H1 (cell line): ENCODE results near the gene AGO3. TPM values are rescaled to one million over a fixed set of nuclear protein-coding genes. Genes with fewer than 3 reads are reported as not detected.

Experiments
- CTCF ChIA-PET: fragments of 300-600 bp; sonication (Branson Sonifier 250); formaldehyde crosslinking; loops from one replicate; lab custom pipeline; 2021; ENCODE audit not compliant: partially characterized antibody; lab: Charles Lee
- POLR2A ChIA-PET: fragments of 300-600 bp; sonication (Branson Sonifier 250); formaldehyde crosslinking; loops from one replicate; lab custom pipeline; 2021; ENCODE audit warnings: inconsistent platforms; ENCODE audit not compliant: partially characterized antibody; lab: Charles Lee
- DNase-seq, 2 experiments: peaks; one replicate each; pipeline versions ENCODE4 v3.0.0 to v3.0.0-alpha.2; 2010 to 2022; ENCODE audit warnings: low spot score in 2 of 2, low read depth in 1 of 2, mixed read lengths in 1 of 2
- FAIRE-seq: peaks from 2 replicates; lab custom pipeline; 2011; peaks lifted over from hg19 to GRCh38; lab: Jason Lieb, UNC
- H2AFZ ChIP-seq: 2 replicates; pipeline ENCODE4 v1.8.1; 2012; ENCODE audit warnings: low read length, inconsistent platforms
- H2AK5ac ChIP-seq: 2 replicates; pipeline ENCODE4 v1.6.1; 2013; ENCODE audit warnings: low read depth, low read length
- H2BK120ac ChIP-seq: replicated peaks from 2 replicates; pipeline ENCODE3; 2013; ENCODE audit warnings: low read depth, low read length, inconsistent platforms
- H2BK12ac ChIP-seq: 2 replicates; pipeline ENCODE4 v1.6.1; 2013; ENCODE audit warnings: low read depth, low read length
- H2BK15ac ChIP-seq: 2 replicates; pipeline ENCODE4 v1.6.1; 2013; ENCODE audit warnings: low read length
- H2BK20ac ChIP-seq: 2 replicates; pipeline ENCODE4 v1.6.1; 2013; ENCODE audit warnings: low read length
- H2BK5ac ChIP-seq: 2 replicates; pipeline ENCODE4 v1.6.1; 2013; ENCODE audit warnings: low read depth, low read length
- H3K14ac ChIP-seq: 2 replicates; pipeline ENCODE4 v1.6.1; 2013; ENCODE audit warnings: inconsistent platforms; ENCODE audit not compliant: insufficient read length
- H3K18ac ChIP-seq: 2 replicates; pipeline ENCODE4 v1.6.1; 2013; ENCODE audit warnings: low read length; ENCODE audit errors: extremely low read depth
- H3K23ac ChIP-seq: 2 replicates; pipeline ENCODE4 v1.6.1; 2013; ENCODE audit warnings: inconsistent platforms; ENCODE audit not compliant: insufficient read length
- H3K23me2 ChIP-seq: 2 replicates; pipeline ENCODE4 v1.6.1; 2013; ENCODE audit warnings: low read depth, low read length
- H3K27ac ChIP-seq: 2 replicates; pipeline ENCODE4 v1.6.1; 2011; ENCODE audit warnings: low read depth, low read length, inconsistent platforms
- H3K27me3 ChIP-seq, 4 experiments: replicated peaks in 1 of 4; 1 replicate in 1 of 4; 2 replicates in 3 of 4; pipeline versions ENCODE4 v1.6.1 to v1.8.1; 2011 to 2013; ENCODE audit warnings: low read length in 3 of 4, mild to moderate bottlenecking in 3 of 4, inconsistent platforms in 2 of 4, mixed read lengths in 2 of 4, moderate library complexity in 1 of 4; ENCODE audit not compliant: control insufficient read depth in 3 of 4, insufficient read depth in 3 of 4; ENCODE audit errors: extremely low read depth in 1 of 4
- H3K36me3 ChIP-seq, 4 experiments: 2 replicates each; pipeline versions ENCODE4 v1.6.1 to v1.8.1; 2011 to 2013; ENCODE audit warnings: mild to moderate bottlenecking in 4 of 4, low read length in 3 of 4, moderate library complexity in 2 of 4, control low read depth in 1 of 4, inconsistent platforms in 1 of 4; ENCODE audit not compliant: insufficient read depth in 4 of 4, control insufficient read depth in 2 of 4
- H3K4ac ChIP-seq: replicated peaks from 2 replicates; pipeline ENCODE3; 2013; ENCODE audit warnings: low read length, low read depth, mixed read lengths, inconsistent platforms; ENCODE audit not compliant: insufficient read length
- H3K4me1 ChIP-seq, 4 experiments: replicated peaks in 1 of 4; 1 replicate in 1 of 4; 2 replicates in 3 of 4; pipeline versions ENCODE4 v1.6.1 to v1.8.1; 2011 to 2013; ENCODE audit warnings: low read length in 3 of 4, inconsistent platforms in 2 of 4, mixed read lengths in 1 of 4; ENCODE audit not compliant: insufficient read depth in 4 of 4, control insufficient read depth in 3 of 4
- H3K4me2 ChIP-seq, 2 experiments: 2 replicates each; pipeline versions ENCODE4 v1.6.1 to v1.8.1; 2011 to 2013; ENCODE audit warnings: low read depth in 2 of 2, low read length in 2 of 2, control low read depth in 1 of 2, inconsistent platforms in 1 of 2, mild to moderate bottlenecking in 1 of 2; ENCODE audit not compliant: insufficient read depth in 1 of 2
- H3K4me3 ChIP-seq, 4 experiments: fragments of 200-600, 300-600 bp in 1 of 4; sonication (generic), shearing (Covaris generic), sonication (Bioruptor Twin) in 1 of 4; 2 replicates each; pipeline versions ENCODE4 v1.5.1 to v1.8.1; 2011 to 2016; ENCODE audit warnings: low read length in 4 of 4, low read depth in 3 of 4, control low read depth in 2 of 4, inconsistent platforms in 2 of 4, mild to moderate bottlenecking in 2 of 4, mixed read lengths in 1 of 4, moderate library complexity in 1 of 4; ENCODE audit not compliant: insufficient read depth in 2 of 4; ENCODE audit errors: extremely low read depth in 1 of 4
- H3K56ac ChIP-seq: replicated peaks from 2 replicates; pipeline ENCODE3; 2013; ENCODE audit warnings: low read depth, mild to moderate bottlenecking, mixed read lengths, low read length, inconsistent platforms; ENCODE audit not compliant: insufficient read length
- H3K79me1 ChIP-seq: 2 replicates; pipeline ENCODE4 v1.6.1; 2013; ENCODE audit warnings: low read depth, low read length, control low read depth
- H3K79me2 ChIP-seq, 2 experiments: 2 replicates each; pipeline versions ENCODE4 v1.6.1 to v1.8.1; 2012 to 2013; ENCODE audit warnings: low read length in 2 of 2, mild to moderate bottlenecking in 2 of 2, inconsistent platforms in 1 of 2; ENCODE audit not compliant: insufficient read depth in 2 of 2, control insufficient read depth in 1 of 2
- H3K9ac ChIP-seq, 4 experiments: replicated peaks in 1 of 4; 1 replicate in 1 of 4; 2 replicates in 3 of 4; pipeline versions ENCODE4 v1.6.1 to v1.8.1; 2011 to 2013; ENCODE audit warnings: low read depth in 3 of 4, low read length in 3 of 4, control low read depth in 2 of 4, mild to moderate bottlenecking in 2 of 4, moderate library complexity in 2 of 4, inconsistent platforms in 1 of 4; ENCODE audit errors: extremely low read depth in 1 of 4
- H3K9me3 ChIP-seq, 2 experiments: 2 replicates each; pipeline versions ENCODE4 v1.6.1 to v1.8.1; 2012 to 2013; ENCODE audit warnings: mild to moderate bottlenecking in 2 of 2, moderate library complexity in 2 of 2, control low read depth in 1 of 2, inconsistent platforms in 1 of 2, low read depth in 1 of 2, low read length in 1 of 2, mixed read lengths in 1 of 2; ENCODE audit not compliant: insufficient read depth in 2 of 2
- H4K20me1 ChIP-seq, 2 experiments: replicated peaks in 1 of 2; 2 replicates each; pipeline versions ENCODE3 to v1.8.1; 2011 to 2013; ENCODE audit warnings: inconsistent platforms in 2 of 2, low read length in 2 of 2, mild to moderate bottlenecking in 1 of 2; ENCODE audit not compliant: insufficient read depth in 2 of 2, control insufficient read depth in 1 of 2
- H4K5ac ChIP-seq: 2 replicates; pipeline ENCODE4 v1.6.1; 2013; ENCODE audit warnings: low read length, low read depth, mixed read lengths, inconsistent platforms; ENCODE audit not compliant: insufficient read length
- H4K8ac ChIP-seq: 2 replicates; pipeline ENCODE4 v1.8.0; 2013; ENCODE audit warnings: mild to moderate bottlenecking, moderate library complexity, low read length, inconsistent platforms; ENCODE audit not compliant: insufficient read depth; ENCODE audit errors: extremely low read depth
- H4K91ac ChIP-seq: replicated peaks from 2 replicates; pipeline ENCODE3; 2013; ENCODE audit warnings: low read length, mixed read lengths, inconsistent platforms; ENCODE audit not compliant: insufficient read length
- BACH1 ChIP-seq: IDR thresholded peaks from 2 replicates; pipeline ENCODE4 v1.6.1; 2012; ENCODE audit warnings: low read length, improper control_type of control experiment
- CHD2 ChIP-seq: IDR thresholded peaks from 2 replicates; pipeline ENCODE4 v1.6.1; 2012; ENCODE audit warnings: low read length, improper control_type of control experiment
- E2F6 ChIP-seq: IDR thresholded peaks from 2 replicates; pipeline ENCODE4 v1.6.1; 2012; ENCODE audit warnings: inconsistent platforms
- EP300 ChIP-seq, 2 experiments: IDR thresholded peaks; 1 replicate in 1 of 2; 2 replicates in 1 of 2; pipeline ENCODE4 v1.6.1; 2011 to 2012; ENCODE audit warnings: low read depth in 2 of 2, low read length in 2 of 2, mild to moderate bottlenecking in 2 of 2, borderline replicate concordance in 1 of 2, inconsistent platforms in 1 of 2, moderate library complexity in 1 of 2
- EZH2 ChIP-seq: fragments of 200-600 bp; sonication (generic); IDR thresholded peaks from 2 replicates; pipeline ENCODE4 v1.7.1; 2012; ENCODE audit warnings: low read depth, mild to moderate bottlenecking, moderate library complexity, low read length, inconsistent platforms; ENCODE audit not compliant: severe bottlenecking
- MAFK ChIP-seq: IDR thresholded peaks from 2 replicates; pipeline ENCODE4 v1.6.1; 2012; ENCODE audit warnings: low read depth, mild to moderate bottlenecking, improper control_type of control experiment, low read length
- MAX ChIP-seq: IDR thresholded peaks from 2 replicates; pipeline ENCODE4 v1.6.1; 2012; ENCODE audit warnings: inconsistent platforms
- SIX5 ChIP-seq: IDR thresholded peaks from 2 replicates; pipeline ENCODE4 v1.6.1; 2011; ENCODE audit warnings: mild to moderate bottlenecking, low read depth, low read length
- TCF12 ChIP-seq: IDR thresholded peaks from 2 replicates; pipeline ENCODE4 v1.6.1; 2011; ENCODE audit warnings: low read depth, mild to moderate bottlenecking, low read length
- ZNF274 ChIP-seq: IDR thresholded peaks from 2 replicates; pipeline ENCODE4 v1.7.0; 2012; ENCODE audit warnings: low read length, borderline replicate concordance; ENCODE audit errors: extremely low read depth
- WGBS, 2 experiments: shearing (Covaris generic) in 1 of 2; methylation state at CpG; one replicate each; pipeline versions ENCODE4 v1.1.6 to v1.1.7; 2013 to 2015; ENCODE audit warnings: low lambda C conversion rate in 2 of 2, mixed read lengths in 2 of 2, inconsistent platforms in 1 of 2, low coverage in 1 of 2, missing lambda C conversion rate in 1 of 2; ENCODE audit not compliant: insufficient replicate concordance in 2 of 2, insufficient coverage in 1 of 2, insufficient read length in 1 of 2; ENCODE audit errors: extremely low coverage in 1 of 2, missing lambda C conversion rate in 1 of 2; 5-methylcytosine and 5-hydroxymethylcytosine counted together
- polyA plus RNA-seq, 7 experiments: library from polyadenylated mRNA; depleted of rRNA in 3 of 7; stranded (reverse) in 5 of 7; unstranded in 2 of 7; fragments of >200 nt in 5 of 7; fragments of 200-250 nt in 2 of 7; gene quantifications; 1 replicate in 5 of 7; 2 replicates in 1 of 7; 4 replicates in 1 of 7; pipeline versions ENCODE4 v1.2.1 to v1.2.3, GENCODE V29; 2011 to 2013; ENCODE audit warnings: missing spikeins in 2 of 7, mixed read lengths in 2 of 7
- total RNA-seq: library from RNA; stranded (reverse); fragmentation: NEBNext Ultra II Directional; extraction: Animal tissue kit (Norgen Biotek cat#: 25700); gene quantifications from 2 replicates; pipeline ENCODE4 v1.2.1, GENCODE V29; 2021

Gene AGO3
- total and polyA plus RNA-seq, 2 of the 8 experiments (the other 6 are each of a cell fraction or from before 2014, with no cell fraction given) = 10.7 to 26.4 TPM

- Histone ChIP-seq H2BK15ac (no peak within 1 kb of the TSS), H2BK5ac (peak within 1 kb of the TSS; percentile 35; the same call in 1 of the 2 replicates), H3K9ac (peak within 1 kb of the TSS in 2 of 4 experiments; percentile 71 to 73; a peak in 3 of 7 replicates), H3K56ac (no peak within 1 kb of the TSS), H3K4me2 (peak within 1 kb of the TSS; percentile 55 to 79), H4K20me1 (no peaks in the 10 kb centered on the region), H3K4me3 (peak within 1 kb of the TSS; percentile 22 to 72 (median 64)), H3K36me3 (no peaks in the 10 kb centered on the region), H3K27me3 (peaks cover 0 to 3% (median 0%) of the 10 kb centered on the region in 4 experiments; a peak in 2 of 7 replicates), H2BK20ac (no peak within 1 kb of the TSS), H3K18ac (no peak within 1 kb of the TSS; the same call in 1 of the 2 replicates), H3K27ac (peak within 1 kb of the TSS; percentile 33; the same call in 1 of the 2 replicates), H3K23me2 (peaks cover 8% of the 10 kb centered on the region; the same call in 1 of the 2 replicates), H4K5ac (no peak within 1 kb of the TSS), H3K14ac (no peak within 1 kb of the TSS), H4K8ac (peak within 1 kb of the TSS; percentile 41), H3K79me1 (no peaks in the 10 kb centered on the region), H4K91ac (no peak within 1 kb of the TSS), H2BK120ac (no peak within 1 kb of the TSS), H2AFZ (no peak within 1 kb of the TSS; the same call in 1 of the 2 replicates), H3K23ac (no peak within 1 kb of the TSS), H2AK5ac (no peak within 1 kb of the TSS), H3K9me3 (no peaks in the 10 kb centered on the region), H3K4me1 (peaks cover 0 to 15% (median 7%) of the 10 kb centered on the region in 4 experiments; a peak in 5 of 7 replicates), H3K79me2 (no peaks in the 10 kb centered on the region), H3K4ac (no peak within 1 kb of the TSS), H2BK12ac (no peak within 1 kb of the TSS)
- no peak for FAIRE-seq
- peak in 1 of 2 experiments; percentile 90 for DNase-seq
- WGBS, 2 experiments = 19% methylated on average over 33 of the region's 59 CpGs; no CpG with 5 or more reads in 1 of the 2 experiments
- CTCF ChIA-PET = interaction anchor here (1.4 kb wide), 1 partner anchor 171 kb away, joined by 5 read pairs; no protein-coding TSS in a partner anchor
- POLR2A ChIA-PET = interaction anchor here (0.8 to 1.3 kb wide), 3 partner anchors 9 to 65 kb away, joined by 3 to 4 read pairs (median 3); partner anchors contain the start of gene TRAPPC3
- TF ChIP-seq BACH1 = no peak
- peak in 1 of 2 experiments; percentile 25; a peak in 1 of 3 replicates for TF ChIP-seq EP300 (IDR thresholded peaks at IDR 0.05; ENCODE audit: borderline replicate concordance in 1 of 2, low read depth in 2 of 2, low read length in 2 of 2)
- no peak for TF ChIP-seq ZNF274
- no peak for TF ChIP-seq CHD2
- TF ChIP-seq TCF12 = no peak
- TF ChIP-seq SIX5 = no peak
- TF ChIP-seq EZH2 = no peak
- no peak for TF ChIP-seq MAX
- no peak for TF ChIP-seq MAFK
- no peak for TF ChIP-seq E2F6
Measured at GRCh38 chr1:36083635-36084496, 153.0 kb downstream of the AGO3 start, which contains the start of gene TEKT2. Gene TEKT2, plus strand, starts transcription at chr1:36084094. Its CDS starts 828 bp downstream, at chr1:36084922.
